ENCODE results near the gene ASB7. TPM values are rescaled to one million over a fixed set of nuclear protein-coding genes. Genes with fewer than 3 reads are reported as not detected.

ASB7 gene, protein sequence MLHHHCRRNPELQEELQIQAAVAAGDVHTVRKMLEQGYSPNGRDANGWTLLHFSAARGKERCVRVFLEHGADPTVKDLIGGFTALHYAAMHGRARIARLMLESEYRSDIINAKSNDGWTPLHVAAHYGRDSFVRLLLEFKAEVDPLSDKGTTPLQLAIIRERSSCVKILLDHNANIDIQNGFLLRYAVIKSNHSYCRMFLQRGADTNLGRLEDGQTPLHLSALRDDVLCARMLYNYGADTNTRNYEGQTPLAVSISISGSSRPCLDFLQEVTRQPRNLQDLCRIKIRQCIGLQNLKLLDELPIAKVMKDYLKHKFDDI
- 10 to 100 TPM in 1 of 4 donors, 1 to 10 TPM in 3; 4.2 to 11.1 (median 5.0) TPM for polyA plus RNA-seq
- long read RNA-seq, donor 1 = 0 reads
- long read RNA-seq, donor 2, full-length matches to known transcripts = 1 of 1 reads
- long read RNA-seq, donor 2, partial matches to known transcripts = 0 of 1 reads
- long read RNA-seq, donor 2, other reads (novel, unspliced or antisense) = 0 of 1 reads
- long read RNA-seq, donor 3, full-length matches to known transcripts = 2 of 2 reads
- long read RNA-seq, donor 3, partial matches to known transcripts = 0 of 2 reads
- long read RNA-seq, donor 3, other reads (novel, unspliced or antisense) = 0 of 2 reads
- long read RNA-seq, donor 4 = 0 reads
- long read RNA-seq, donor 5, partial matches to known transcripts = 0 of 1 reads
- long read RNA-seq, donor 5, other reads (novel, unspliced or antisense) = 0 of 1 reads
- long read RNA-seq, donor 6 = 0 reads
- long read RNA-seq, donor 7 = 0 reads
- long read RNA-seq, donor 8, full-length matches to known transcripts = 1 of 1 reads
- long read RNA-seq, donor 8, partial matches to known transcripts = 0 of 1 reads
- long read RNA-seq, donor 8, other reads (novel, unspliced or antisense) = 0 of 1 reads
- long read RNA-seq, donor 9 = 0 reads
- long read RNA-seq, donor 10, full-length matches to known transcripts = 1 of 1 reads
- long read RNA-seq, donor 10, partial matches to known transcripts = 0 of 1 reads
- long read RNA-seq, donor 10, other reads (novel, unspliced or antisense) = 0 of 1 reads

DNA sequence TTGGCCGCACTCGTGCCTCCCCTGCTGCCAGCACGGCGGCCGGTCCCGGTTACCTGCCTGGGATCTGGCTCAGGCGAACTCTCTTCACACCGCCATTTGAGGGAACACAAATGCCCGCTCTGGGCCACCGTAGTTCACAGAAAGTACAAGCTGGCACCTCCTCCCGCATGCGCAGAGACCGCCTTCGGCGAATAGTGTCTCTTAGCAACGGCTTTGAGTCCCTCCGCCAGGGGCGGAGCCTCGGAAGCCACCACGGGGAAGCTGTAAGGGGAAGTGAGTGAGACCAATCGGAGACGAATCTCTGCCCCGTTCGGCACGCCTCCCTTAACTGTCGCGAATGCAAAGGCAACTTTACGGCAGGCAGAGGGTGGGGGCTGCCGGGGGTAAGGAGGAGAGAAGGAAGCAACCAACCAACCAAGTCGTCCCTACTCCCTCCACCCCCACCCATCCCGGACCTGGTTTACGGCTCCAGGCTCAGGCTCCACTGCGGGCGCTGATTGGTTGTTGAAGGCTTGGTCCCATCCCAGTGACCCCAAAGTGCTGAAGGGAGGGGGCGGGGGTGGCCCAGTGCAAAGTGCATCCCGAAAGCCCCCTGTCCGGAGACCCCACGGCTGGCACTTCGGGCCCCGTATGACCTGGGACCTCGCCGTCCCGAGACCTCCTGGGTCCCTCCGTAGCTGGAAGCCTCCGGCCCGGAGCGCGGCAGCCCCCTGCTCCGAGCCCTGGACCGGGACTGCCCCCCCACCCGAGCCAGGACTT lies at the start of gene ASB7, which contains the start of gene LINS1:
ASB7 (plus strand) TSS at position 526 of the 759 bp plus-strand sequence. CDS start 9,628 bp downstream, outside the sequence.
LINS1 (minus strand) TSS at position 121 of the 759 bp plus-strand sequence. CDS start 21,342 bp downstream, outside the sequence.
- FAIRE-seq = peak; percentile 55
- peak within 1 kb of the TSS; percentile 74 to 89 (median 87) for H3K27ac ChIP-seq (ENCODE audit: low read depth in 1 of 3, low read length in 2 of 3)
- WGBS, 3 donors = 0 to 1% (median 0%) methylated on average over 48 to 51 of the region's 51 CpGs
- H3K27me3 ChIP-seq (ENCODE audit: control insufficient read depth in 3 of 3, insufficient read depth in 3 of 3, low read length in 3 of 3) = no peaks in the 10 kb centered on the region
- H3K4me3 ChIP-seq (ENCODE audit: low read depth in 1 of 3, low read length in 3 of 3) = peak within 1 kb of the TSS; percentile 75 to 88 (median 85)
- H3K4me1 ChIP-seq (ENCODE audit: control insufficient read depth in 3 of 3, insufficient read depth in 2 of 3, low read depth in 1 of 3, low read length in 2 of 3) = peaks cover 0 to 6% (median 2%) of the 10 kb centered on the region in 3 donors
- peak; percentile 100 for DNase-seq
- H3K36me3 ChIP-seq (ENCODE audit: control insufficient read depth in 3 of 3, insufficient read depth in 2 of 3, low read depth in 1 of 3, low read length in 3 of 3) = peaks cover 0 to 5% (median 0%) of the 10 kb centered on the region in 3 donors
- H3K9me3 ChIP-seq (ENCODE audit: control insufficient read depth in 2 of 2, insufficient read depth in 1 of 2, low read depth in 1 of 2, low read length in 1 of 2) = no peaks in the 10 kb centered on the region

- DNase-seq (no peak), FAIRE-seq (no peak)
- Histone ChIP-seq H3K4me3 (ENCODE audit: low read depth in 1 of 3, low read length in 3 of 3) (no peak overlapping the region), H3K4me1 (ENCODE audit: control insufficient read depth in 3 of 3, insufficient read depth in 2 of 3, low read depth in 1 of 3, low read length in 2 of 3) (no peaks in the 10 kb centered on the region), H3K36me3 (ENCODE audit: control insufficient read depth in 3 of 3, insufficient read depth in 2 of 3, low read depth in 1 of 3, low read length in 3 of 3) (peaks cover 0 to 3% (median 0%) of the 10 kb centered on the region in 3 donors), H3K9me3 (ENCODE audit: control insufficient read depth in 2 of 2, insufficient read depth in 1 of 2, low read depth in 1 of 2, low read length in 1 of 2) (peaks cover 0 to 22% of the 10 kb centered on the region in 2 donors), H3K27me3 (ENCODE audit: control insufficient read depth in 3 of 3, insufficient read depth in 3 of 3, low read length in 3 of 3) (no peaks in the 10 kb centered on the region), H3K27ac (ENCODE audit: low read depth in 1 of 3, low read length in 2 of 3) (no peak overlapping the region)
- 93 to 94% (median 94%) methylated on average over 16 of the region's 16 CpGs for WGBS, 3 donors
These were observed 48.9 kb upstream of the ASB7 start for GRCh38 chr15:100553468-100553867.

- 93 to 96% (median 95%) methylated on average over 37 to 50 of the region's 50 CpGs for WGBS, 3 donors
- no peaks in the 10 kb centered on the region for H3K4me1 ChIP-seq (ENCODE audit: control insufficient read depth in 3 of 3, insufficient read depth in 2 of 3, low read depth in 1 of 3, low read length in 2 of 3)
- FAIRE-seq (no peak), DNase-seq (no peak)
- H3K27me3 ChIP-seq (ENCODE audit: control insufficient read depth in 3 of 3, insufficient read depth in 3 of 3, low read length in 3 of 3) = no peaks in the 10 kb centered on the region
- no peaks in the 10 kb centered on the region for H3K36me3 ChIP-seq (ENCODE audit: control insufficient read depth in 3 of 3, insufficient read depth in 2 of 3, low read depth in 1 of 3, low read length in 3 of 3)
- H3K9me3 ChIP-seq (ENCODE audit: control insufficient read depth in 2 of 2, insufficient read depth in 1 of 2, low read depth in 1 of 2, low read length in 1 of 2) = peaks cover 0 to 13% of the 10 kb centered on the region in 2 donors
- H3K27ac ChIP-seq (ENCODE audit: low read depth in 1 of 3, low read length in 2 of 3) = no peak overlapping the region
- H3K4me3 ChIP-seq (ENCODE audit: low read depth in 1 of 3, low read length in 3 of 3) = no peak overlapping the region
These were observed 43.6 kb upstream of the ASB7 start for GRCh38 chr15:100558771-100559254.

- Histone ChIP-seq H3K9me3 (ENCODE audit: control insufficient read depth in 2 of 2, insufficient read depth in 1 of 2, low read depth in 1 of 2, low read length in 1 of 2) (peaks cover 0 to 9% of the 10 kb centered on the region in 2 donors), H3K4me3 (ENCODE audit: low read depth in 1 of 3, low read length in 3 of 3) (no peak overlapping the region), H3K4me1 (ENCODE audit: control insufficient read depth in 3 of 3, insufficient read depth in 2 of 3, low read depth in 1 of 3, low read length in 2 of 3) (no peaks in the 10 kb centered on the region), H3K27me3 (ENCODE audit: control insufficient read depth in 3 of 3, insufficient read depth in 3 of 3, low read length in 3 of 3) (no peaks in the 10 kb centered on the region), H3K27ac (ENCODE audit: low read depth in 1 of 3, low read length in 2 of 3) (no peak overlapping the region), H3K36me3 (ENCODE audit: control insufficient read depth in 3 of 3, insufficient read depth in 2 of 3, low read depth in 1 of 3, low read length in 3 of 3) (no peaks in the 10 kb centered on the region)
- DNase-seq = no peak
- no peak for FAIRE-seq
- 80 to 93% (median 87%) methylated on average over 2 of the region's 2 CpGs for WGBS, 3 donors
These were observed 43.1 kb upstream of the ASB7 start for GRCh38 chr15:100559330-100559729.

GRCh38 chr15:100560323-100560722 lies 42.1 kb upstream of the ASB7 start:
- no peak for FAIRE-seq
- no peaks in the 10 kb centered on the region for H3K27me3 ChIP-seq (ENCODE audit: control insufficient read depth in 3 of 3, insufficient read depth in 3 of 3, low read length in 3 of 3)
- H3K36me3 ChIP-seq (ENCODE audit: control insufficient read depth in 3 of 3, insufficient read depth in 2 of 3, low read depth in 1 of 3, low read length in 3 of 3) = no peaks in the 10 kb centered on the region
- DNase-seq = no peak
- no peak overlapping the region for H3K4me3 ChIP-seq (ENCODE audit: low read depth in 1 of 3, low read length in 3 of 3)
- peaks cover 0 to 9% of the 10 kb centered on the region in 2 donors for H3K9me3 ChIP-seq (ENCODE audit: control insufficient read depth in 2 of 2, insufficient read depth in 1 of 2, low read depth in 1 of 2, low read length in 1 of 2)
- H3K27ac ChIP-seq (ENCODE audit: low read depth in 1 of 3, low read length in 2 of 3) = no peak overlapping the region
- no peaks in the 10 kb centered on the region for H3K4me1 ChIP-seq (ENCODE audit: control insufficient read depth in 3 of 3, insufficient read depth in 2 of 3, low read depth in 1 of 3, low read length in 2 of 3)

DNA sequence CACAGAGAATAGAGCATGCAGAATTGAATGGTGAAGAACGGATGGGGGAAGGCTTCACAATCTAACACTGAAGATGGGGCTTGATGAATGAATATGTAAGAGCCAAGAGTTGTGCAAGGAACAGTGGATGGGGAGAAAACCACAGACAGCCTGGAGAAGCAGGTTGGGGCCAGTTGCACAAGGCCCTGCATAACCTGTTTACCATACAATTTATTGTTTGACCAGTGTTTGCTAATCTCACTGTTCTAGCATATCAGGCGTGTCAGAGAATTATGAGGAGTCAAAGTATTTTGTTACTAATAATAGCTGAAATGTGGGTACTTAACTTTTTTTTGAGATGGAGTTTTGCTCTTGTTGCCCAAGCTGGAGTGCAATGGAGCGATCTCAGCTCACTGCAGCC lies 36.8 kb upstream of the ASB7 start:
- Histone ChIP-seq H3K36me3 (ENCODE audit: control insufficient read depth in 3 of 3, insufficient read depth in 2 of 3, low read depth in 1 of 3, low read length in 3 of 3) (peaks cover 0 to 11% (median 4%) of the 10 kb centered on the region in 3 donors), H3K4me1 (ENCODE audit: control insufficient read depth in 3 of 3, insufficient read depth in 2 of 3, low read depth in 1 of 3, low read length in 2 of 3) (no peaks in the 10 kb centered on the region), H3K27me3 (ENCODE audit: control insufficient read depth in 3 of 3, insufficient read depth in 3 of 3, low read length in 3 of 3) (no peaks in the 10 kb centered on the region), H3K4me3 (ENCODE audit: low read depth in 1 of 3, low read length in 3 of 3) (no peak overlapping the region), H3K9me3 (ENCODE audit: control insufficient read depth in 2 of 2, insufficient read depth in 1 of 2, low read depth in 1 of 2, low read length in 1 of 2) (no peaks in the 10 kb centered on the region), H3K27ac (ENCODE audit: low read depth in 1 of 3, low read length in 2 of 3) (no peak overlapping the region)
- no peak for FAIRE-seq
- 82 to 91% (median 84%) methylated on average over 3 of the region's 3 CpGs for WGBS, 3 donors
- DNase-seq = no peak

GRCh38 chr15:100566850-100567628 lies 35.4 kb upstream of the ASB7 start:
- H3K9me3 ChIP-seq (ENCODE audit: control insufficient read depth in 2 of 2, insufficient read depth in 1 of 2, low read depth in 1 of 2, low read length in 1 of 2) = no peaks in the 10 kb centered on the region
- peaks cover 3 to 13% (median 11%) of the 10 kb centered on the region in 3 donors for H3K36me3 ChIP-seq (ENCODE audit: control insufficient read depth in 3 of 3, insufficient read depth in 2 of 3, low read depth in 1 of 3, low read length in 3 of 3)
- H3K4me3 ChIP-seq (ENCODE audit: low read depth in 1 of 3, low read length in 3 of 3) = no peak overlapping the region
- no peaks in the 10 kb centered on the region for H3K4me1 ChIP-seq (ENCODE audit: control insufficient read depth in 3 of 3, insufficient read depth in 2 of 3, low read depth in 1 of 3, low read length in 2 of 3)
- WGBS, 3 donors = 93 to 95% (median 94%) methylated on average over 6 of the region's 6 CpGs
- no peaks in the 10 kb centered on the region for H3K27me3 ChIP-seq (ENCODE audit: control insufficient read depth in 3 of 3, insufficient read depth in 3 of 3, low read length in 3 of 3)
- no peak for FAIRE-seq
- no peak overlapping the region for H3K27ac ChIP-seq (ENCODE audit: low read depth in 1 of 3, low read length in 2 of 3)
- no peak for DNase-seq

Data from small intestine (tissue), 16 donors.